NOMO-1 (cell line): ENCODE data around the gene FHL1.

Experiments
- DNase-seq, 2 experiments: peaks; one replicate each; lab custom pipeline; 2025; ENCODE audit not compliant: unreplicated experiment in 2 of 2; lab: John Stamatoyannopoulos, UW

Gene FHL1

GRCh38 chrX:136250191-136251040 is 103.1 kb downstream of the FHL1 start:
- no peak for DNase-seq

- DNase-seq = peak; percentile 30 to 31
These were observed 104.0 kb downstream of the FHL1 start, which contains the start of gene MAP7D3 for GRCh38 chrX:136251041-136251991. Gene MAP7D3, minus strand, starts transcription at chrX:136251400. Its CDS starts 42 bp downstream, at chrX:136251358.

- DNase-seq = no peak
These were observed 108.2 kb downstream of the FHL1 start for GRCh38 chrX:136255541-136255940.

GRCh38 chrX:136256026-136256425 is 108.7 kb downstream of the FHL1 start:
- DNase-seq = no peak

GRCh38 chrX:136258951-136259350 is 111.6 kb downstream of the FHL1 start:
- DNase-seq = no peak

GRCh38 chrX:136259543-136259942 is 112.2 kb downstream of the FHL1 start:
- no peak for DNase-seq

- DNase-seq = peak in 1 of 2 experiments; percentile 8
These were observed 113.4 kb downstream of the FHL1 start for GRCh38 chrX:136260776-136261175.
